Endothelial cell of umbilical vein (primary cell): Measurements from ENCODE around the gene STPG4.

Source experiments
- EZH2 ChIP-seq: IDR thresholded peaks from 2 replicates; pipeline ENCODE4 v1.6.1; 2012; ENCODE audit warnings: borderline replicate concordance, low read depth, mild to moderate bottlenecking, moderate library complexity, low read length, inconsistent platforms; ENCODE audit not compliant: severe bottlenecking
- FOS ChIP-seq: IDR thresholded peaks from 2 replicates; pipeline ENCODE4 v1.6.1; 2011; ENCODE audit warnings: mild to moderate bottlenecking, low read length, moderate library complexity, borderline replicate concordance; ENCODE audit not compliant: insufficient read depth
- GATA2 ChIP-seq: IDR thresholded peaks from 2 replicates; pipeline ENCODE4 v1.7.0; 2011; ENCODE audit warnings: low read depth, mild to moderate bottlenecking, moderate library complexity, mixed read lengths, low read length; ENCODE audit not compliant: insufficient read length, insufficient read depth
- JUN ChIP-seq: IDR thresholded peaks from 2 replicates; pipeline ENCODE4 v1.6.1; 2011; ENCODE audit warnings: borderline replicate concordance, low read depth; ENCODE audit not compliant: insufficient read length, insufficient read depth
- MAX ChIP-seq: IDR thresholded peaks from 2 replicates; pipeline ENCODE4 v1.6.1; 2011; ENCODE audit not compliant: insufficient read depth, insufficient read length
- MYC ChIP-seq: IDR thresholded peaks from one replicate; pipeline ENCODE4 v1.6.1; 2011; ENCODE audit warnings: mild to moderate bottlenecking, low read depth, low read length
- POLR2A ChIP-seq: IDR thresholded peaks from 2 replicates; pipeline ENCODE4 v1.6.1; 2012; ENCODE audit warnings: low read depth, mild to moderate bottlenecking, control low read depth, low read length
- POLR2AphosphoS5 ChIP-seq: IDR thresholded peaks from 2 replicates; pipeline ENCODE4 v1.6.1; 2012; ENCODE audit warnings: low read depth, mild to moderate bottlenecking, control low read depth, low read length, moderate library complexity; ENCODE audit not compliant: insufficient read depth
- TF ChIP-seq, protein P1 (sequence below), 2 donors: IDR thresholded peaks; 1 replicate in 1 of 2; 2 replicates in 1 of 2; pipeline ENCODE4 v1.5.1; 2011; ENCODE audit warnings: low read length in 2 of 2, mild to moderate bottlenecking in 2 of 2, moderate library complexity in 2 of 2, control low read depth in 1 of 2, inconsistent platforms in 1 of 2, low read depth in 1 of 2; ENCODE audit not compliant: insufficient read depth in 1 of 2; ENCODE audit errors: extremely low read depth in 1 of 2

GRCh38 chr2:47127862-47128543 lies 27.1 kb downstream of the STPG4 start:
- TF ChIP-seq, protein P1, sequence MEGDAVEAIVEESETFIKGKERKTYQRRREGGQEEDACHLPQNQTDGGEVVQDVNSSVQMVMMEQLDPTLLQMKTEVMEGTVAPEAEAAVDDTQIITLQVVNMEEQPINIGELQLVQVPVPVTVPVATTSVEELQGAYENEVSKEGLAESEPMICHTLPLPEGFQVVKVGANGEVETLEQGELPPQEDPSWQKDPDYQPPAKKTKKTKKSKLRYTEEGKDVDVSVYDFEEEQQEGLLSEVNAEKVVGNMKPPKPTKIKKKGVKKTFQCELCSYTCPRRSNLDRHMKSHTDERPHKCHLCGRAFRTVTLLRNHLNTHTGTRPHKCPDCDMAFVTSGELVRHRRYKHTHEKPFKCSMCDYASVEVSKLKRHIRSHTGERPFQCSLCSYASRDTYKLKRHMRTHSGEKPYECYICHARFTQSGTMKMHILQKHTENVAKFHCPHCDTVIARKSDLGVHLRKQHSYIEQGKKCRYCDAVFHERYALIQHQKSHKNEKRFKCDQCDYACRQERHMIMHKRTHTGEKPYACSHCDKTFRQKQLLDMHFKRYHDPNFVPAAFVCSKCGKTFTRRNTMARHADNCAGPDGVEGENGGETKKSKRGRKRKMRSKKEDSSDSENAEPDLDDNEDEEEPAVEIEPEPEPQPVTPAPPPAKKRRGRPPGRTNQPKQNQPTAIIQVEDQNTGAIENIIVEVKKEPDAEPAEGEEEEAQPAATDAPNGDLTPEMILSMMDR (IDR thresholded peaks at IDR 0.05; ENCODE audit: extremely low read depth in 1 of 2, insufficient read depth in 1 of 2, low read depth in 1 of 2, low read length in 2 of 2): no peak
- TF ChIP-seq EZH2 (no peak), FOS (no peak), POLR2A (no peak), POLR2AphosphoS5 (no peak), MYC (no peak), MAX (no peak), JUN (no peak), GATA2 (no peak)
